ENCODE data around the gene SULT1C4.

DNA sequence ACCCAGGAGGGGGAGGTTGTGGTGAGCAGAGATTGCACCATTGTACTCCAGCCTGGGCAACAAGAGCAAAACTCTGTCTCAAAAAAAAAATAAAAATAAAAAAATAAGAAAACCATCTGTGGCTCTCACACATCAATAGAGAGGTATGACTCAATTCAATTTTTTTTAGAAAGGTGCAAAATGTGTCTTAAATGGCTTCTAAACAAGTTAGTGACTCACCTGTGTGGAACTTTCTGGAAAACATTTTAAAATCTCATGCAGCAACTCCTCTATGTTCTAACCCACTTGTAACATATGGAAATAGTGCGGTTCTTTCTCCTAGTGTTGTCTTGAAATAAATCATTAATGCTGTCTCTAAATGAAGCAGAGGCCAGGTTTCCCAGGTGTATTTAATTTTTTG, 10.7 kb upstream of the SULT1C4 start:
- TF ChIP-seq, protein P1, sequence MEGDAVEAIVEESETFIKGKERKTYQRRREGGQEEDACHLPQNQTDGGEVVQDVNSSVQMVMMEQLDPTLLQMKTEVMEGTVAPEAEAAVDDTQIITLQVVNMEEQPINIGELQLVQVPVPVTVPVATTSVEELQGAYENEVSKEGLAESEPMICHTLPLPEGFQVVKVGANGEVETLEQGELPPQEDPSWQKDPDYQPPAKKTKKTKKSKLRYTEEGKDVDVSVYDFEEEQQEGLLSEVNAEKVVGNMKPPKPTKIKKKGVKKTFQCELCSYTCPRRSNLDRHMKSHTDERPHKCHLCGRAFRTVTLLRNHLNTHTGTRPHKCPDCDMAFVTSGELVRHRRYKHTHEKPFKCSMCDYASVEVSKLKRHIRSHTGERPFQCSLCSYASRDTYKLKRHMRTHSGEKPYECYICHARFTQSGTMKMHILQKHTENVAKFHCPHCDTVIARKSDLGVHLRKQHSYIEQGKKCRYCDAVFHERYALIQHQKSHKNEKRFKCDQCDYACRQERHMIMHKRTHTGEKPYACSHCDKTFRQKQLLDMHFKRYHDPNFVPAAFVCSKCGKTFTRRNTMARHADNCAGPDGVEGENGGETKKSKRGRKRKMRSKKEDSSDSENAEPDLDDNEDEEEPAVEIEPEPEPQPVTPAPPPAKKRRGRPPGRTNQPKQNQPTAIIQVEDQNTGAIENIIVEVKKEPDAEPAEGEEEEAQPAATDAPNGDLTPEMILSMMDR (conservative IDR thresholded peaks at IDR 0.05; ENCODE audit: low read depth, low read length) = no peak
- TF ChIP-seq EZH2 (IDR thresholded peaks at IDR 0.05; ENCODE audit: borderline replicate concordance, low read depth, low read length, poor library complexity, severe bottlenecking) = no peak

Measured in A673 (cell line).